Activated CD8-positive, alpha-beta memory T cell treated with anti-CD3 and anti-CD28 coated beads, Interleukin-2, amount 50 U/mL, for 24 hours (primary cell): ENCODE measurements around the gene EPHA6.
"Not testable (repeated sequence)": the region's sequence is repeated elsewhere in the genome, so short reads cannot be mapped to it uniquely, and the experiment has no call there.

Experiments used
- DNase-seq: peaks from one replicate; pipeline ENCODE4 v3.0.0-alpha.2; 2020; ENCODE audit errors: extremely low read depth

The EPHA6 gene

GRCh38 chr3:97025612-97026011 lies 211.2 kb downstream of the EPHA6 start:
- not testable (repeated sequence) for DNase-seq

GRCh38 chr3:97029972-97030371 lies 215.6 kb downstream of the EPHA6 start:
- DNase-seq = no peak

- DNase-seq = no peak
These were observed 223.0 kb downstream of the EPHA6 start for GRCh38 chr3:97037294-97037943.

- DNase-seq = no peak
These were observed 229.0 kb downstream of the EPHA6 start for GRCh38 chr3:97043411-97043810.

- no peak for DNase-seq
These were observed 243.0 kb downstream of the EPHA6 start for GRCh38 chr3:97057365-97057764.

GRCh38 chr3:97059168-97059567 lies 244.8 kb downstream of the EPHA6 start:
- DNase-seq = no peak

- no peak for DNase-seq
These were observed 252.1 kb downstream of the EPHA6 start for GRCh38 chr3:97066531-97066930.

- no peak for DNase-seq
These were observed 255.9 kb downstream of the EPHA6 start for GRCh38 chr3:97070302-97070701.

- DNase-seq = no peak
These were observed 260.2 kb downstream of the EPHA6 start for GRCh38 chr3:97074546-97074945.

- no peak for DNase-seq
These were observed 262.3 kb downstream of the EPHA6 start for GRCh38 chr3:97076673-97077072.

- DNase-seq = no peak
These were observed 275.2 kb downstream of the EPHA6 start for GRCh38 chr3:97089621-97090020.

- DNase-seq = no peak
These were observed 288.2 kb downstream of the EPHA6 start for GRCh38 chr3:97102641-97103040.

GRCh38 chr3:97105989-97106651 lies 291.7 kb downstream of the EPHA6 start:
- no peak for DNase-seq

- no peak for DNase-seq
These were observed 292.2 kb downstream of the EPHA6 start for GRCh38 chr3:97106652-97106989.

- DNase-seq = no peak
These were observed 293.7 kb downstream of the EPHA6 start for GRCh38 chr3:97108136-97108535.

- DNase-seq = no peak
These were observed 296.9 kb downstream of the EPHA6 start for GRCh38 chr3:97111244-97111643.

- no peak for DNase-seq
These were observed 307.0 kb downstream of the EPHA6 start for GRCh38 chr3:97121386-97121785.

- DNase-seq = no peak
These were observed 311.6 kb downstream of the EPHA6 start for GRCh38 chr3:97125902-97126499.

- DNase-seq = no peak
These were observed 317.1 kb downstream of the EPHA6 start for GRCh38 chr3:97131476-97131875.

- DNase-seq = no peak
These were observed 324.6 kb downstream of the EPHA6 start for GRCh38 chr3:97138914-97139541.

- no peak for DNase-seq
These were observed 334.5 kb downstream of the EPHA6 start for GRCh38 chr3:97148931-97149330.

- DNase-seq = no peak
These were observed 346.8 kb downstream of the EPHA6 start for GRCh38 chr3:97161169-97161568.

GRCh38 chr3:97177242-97177641 lies 362.8 kb downstream of the EPHA6 start:
- DNase-seq = no peak
